ENCODE data around the gene OR51A2.
"Not testable (repeated sequence)": the region's sequence is repeated elsewhere in the genome, so short reads cannot be mapped to it uniquely, and the experiment has no call there.

The OR51A2 gene

GRCh38 chr11:4955613-4956012 lies at the start of gene OR51A2:
TSS of gene OR51A2 (minus strand) at chr11:4955713. CDS start at chr11:4955713, 0 bp downstream.
- not testable (repeated sequence) for DNase-seq (ENCODE audit: low read depth)

- DNase-seq (ENCODE audit: low read depth), result no peak
These were observed 49.1 kb upstream of the OR51A2 start for GRCh38 chr11:5004424-5005274.

GRCh38 chr11:4994551-4994950 lies 39.0 kb upstream of the OR51A2 start, which contains the start of gene OR51L1:
TSS of gene OR51L1 (plus strand) at chr11:4994851. CDS start at chr11:4998983, 4,132 bp downstream.
- no peak for DNase-seq (ENCODE audit: low read depth)

GRCh38 chr11:4991060-4991459 lies 35.5 kb upstream of the OR51A2 start:
- DNase-seq (ENCODE audit: low read depth), result no peak

GRCh38 chr11:4983841-4984240 lies 28.3 kb upstream of the OR51A2 start:
- no peak for DNase-seq (ENCODE audit: low read depth)

GRCh38 chr11:4982678-4983077 lies 27.2 kb upstream of the OR51A2 start:
- DNase-seq (ENCODE audit: low read depth), result no peak

- DNase-seq (ENCODE audit: low read depth), result no peak
These were observed 23.5 kb upstream of the OR51A2 start for GRCh38 chr11:4979036-4979435.

- no peak for DNase-seq (ENCODE audit: low read depth)
These were observed 19.9 kb upstream of the OR51A2 start for GRCh38 chr11:4975436-4975835.

GRCh38 chr11:4962816-4963215 lies 7.3 kb upstream of the OR51A2 start:
- DNase-seq (ENCODE audit: low read depth), result no peak

GRCh38 chr11:4960877-4961276 lies 5.4 kb upstream of the OR51A2 start:
- DNase-seq (ENCODE audit: low read depth), result no peak

GRCh38 chr11:4957396-4957795 lies 1.9 kb upstream of the OR51A2 start:
- no peak for DNase-seq (ENCODE audit: low read depth)

- DNase-seq (ENCODE audit: low read depth), result no peak
These were observed 8.0 kb downstream of the OR51A2 start, which contains the start of gene OR51A4 for GRCh38 chr11:4947505-4947904. TSS of gene OR51A4 (minus strand) at chr11:4947605. CDS start at chr11:4947100, 505 bp downstream.

GRCh38 chr11:4936745-4937144 lies 18.8 kb downstream of the OR51A2 start:
- no peak for DNase-seq (ENCODE audit: low read depth)

- no peak for DNase-seq (ENCODE audit: low read depth)
These were observed 22.8 kb downstream of the OR51A2 start for GRCh38 chr11:4932751-4933150.

- no peak for DNase-seq (ENCODE audit: low read depth)
These were observed 28.9 kb downstream of the OR51A2 start for GRCh38 chr11:4926608-4927007.

- DNase-seq (ENCODE audit: low read depth), result no peak
These were observed 31.3 kb downstream of the OR51A2 start, which contains the start of gene OR51G1 for GRCh38 chr11:4924239-4924638. TSS of gene OR51G1 (minus strand) at chr11:4924339. CDS start at chr11:4924339, 0 bp downstream.

GRCh38 chr11:4922304-4922703 lies 33.2 kb downstream of the OR51A2 start:
- DNase-seq (ENCODE audit: low read depth), result no peak

- DNase-seq (ENCODE audit: low read depth), result no peak
These were observed 33.7 kb downstream of the OR51A2 start for GRCh38 chr11:4921796-4922195.

- no peak for DNase-seq (ENCODE audit: low read depth)
These were observed 36.3 kb downstream of the OR51A2 start, which contains the start of gene OR51G2 for GRCh38 chr11:4919250-4919649. TSS of gene OR51G2 (minus strand) at chr11:4919350. CDS start at chr11:4915663, 3,687 bp downstream.

GRCh38 chr11:4916581-4916980 lies 38.9 kb downstream of the OR51A2 start:
- no peak for DNase-seq (ENCODE audit: low read depth)
